Panc1 (cell line): ENCODE data around the gene MYEOV. TPM values are rescaled to one million over a fixed set of nuclear protein-coding genes. Genes with fewer than 3 reads are reported as not detected.

ENCODE experiments used
- ATAC-seq: fragments of 200-7000 bp; cut with Tn5 transposase; 2 replicates; pipeline ENCODE4 v1.9.1; 2020; ENCODE audit warnings: mild to moderate bottlenecking, moderate library complexity
- BruUV-seq: library from RNA; stranded (reverse); fragments of 400-500 nt; replicated peaks from 2 replicates; lab custom pipeline; 2021; lab: Mats Ljungman, UMichigan
- CTCF ChIA-PET: fragments of 300-600 bp; sonication (Branson Sonifier 250); formaldehyde crosslinking; loops from one replicate; lab custom pipeline; 2022; ENCODE audit warnings: antibody characterized with exemption; lab: Charles Lee
- POLR2A ChIA-PET: fragments of 300-600 bp; sonication (Branson Sonifier 250); formaldehyde crosslinking; loops from one replicate; lab custom pipeline; 2022; ENCODE audit warnings: antibody characterized with exemption; lab: Charles Lee
- DNase-seq: peaks from one replicate; pipeline ENCODE4 v3.0.0-alpha.2; 2010; ENCODE audit warnings: low read depth, low spot score
- H3K27ac ChIP-seq: 2 replicates; pipeline ENCODE4 v1.5.1; 2011; ENCODE audit warnings: mild to moderate bottlenecking, low read length, inconsistent platforms
- H3K27me3 ChIP-seq: fragments of 200-500 bp; sonication (Bioruptor generic); 2 replicates; pipeline ENCODE4 v1.6.0; 2014; ENCODE audit warnings: low read length, inconsistent platforms; ENCODE audit not compliant: control insufficient read depth, insufficient read depth
- H3K36me3 ChIP-seq: fragments of 200-500 bp; sonication (Bioruptor generic); 2 replicates; pipeline ENCODE4 v1.5.1; 2014; ENCODE audit warnings: inconsistent platforms, mild to moderate bottlenecking, low read length, moderate library complexity; ENCODE audit not compliant: control insufficient read depth, insufficient read depth
- H3K4me1 ChIP-seq: 2 replicates; pipeline ENCODE4 v1.5.1; 2011; ENCODE audit warnings: inconsistent platforms, mild to moderate bottlenecking, low read length, moderate library complexity; ENCODE audit not compliant: control insufficient read depth, insufficient read depth
- H3K4me3 ChIP-seq, 2 experiments: 2 replicates each; pipeline ENCODE4 v1.5.1; 2011 to 2012; ENCODE audit warnings: low read depth in 2 of 2, low read length in 2 of 2, mild to moderate bottlenecking in 2 of 2, inconsistent platforms in 1 of 2, moderate library complexity in 1 of 2
- H3K9me3 ChIP-seq: fragments of 200-500 bp; sonication (Bioruptor generic); 2 replicates; pipeline ENCODE4 v1.5.1; 2014; ENCODE audit warnings: low read depth, mild to moderate bottlenecking, inconsistent platforms, low read length, moderate library complexity; ENCODE audit not compliant: control insufficient read depth, insufficient read depth
- CTCF ChIP-seq: fragments of 450-650 bp; IDR thresholded peaks from 2 replicates; pipeline ENCODE4 v1.5.1; 2017; ENCODE audit warnings: mild to moderate bottlenecking
- POLR2AphosphoS5 ChIP-seq: IDR thresholded peaks from 2 replicates; pipeline ENCODE4 v1.6.1; 2012; ENCODE audit warnings: mild to moderate bottlenecking, low read depth, low read length, moderate library complexity
- REST ChIP-seq, 2 experiments: IDR thresholded peaks; 2 replicates each; pipeline ENCODE4 v1.6.1; 2011 to 2012; ENCODE audit warnings: low read depth in 2 of 2, control low read depth in 1 of 2, low read length in 1 of 2, mild to moderate bottlenecking in 1 of 2, moderate library complexity in 1 of 2; ENCODE audit not compliant: insufficient read depth in 1 of 2
- SIN3A ChIP-seq: IDR thresholded peaks from 2 replicates; pipeline ENCODE4 v1.6.1; 2012; ENCODE audit warnings: low read depth, mild to moderate bottlenecking, low read length, moderate library complexity, borderline replicate concordance; ENCODE audit not compliant: insufficient read depth
- TCF7L2 ChIP-seq: IDR thresholded peaks from 2 replicates; pipeline ENCODE4 v1.6.1; 2011; ENCODE audit warnings: mild to moderate bottlenecking, low read depth, low read length, inconsistent platforms
- in situ Hi-C: cut with HindIII; loops from 2 replicates; pipeline ENCODE4 v1.10.0; 2016; ENCODE audit warnings: low sequenced_read_pairs, low pct_unique_long_range_greater_than_20kb
- intact Hi-C: fragments of 100-400 bp; cut with micrococcal nuclease; formaldehyde crosslinking; loops from one replicate; pipeline ENCODE4 v1.10.0; 2022; ENCODE audit not compliant: unreplicated experiment
- total RNA-seq: library from RNA; stranded (reverse); gene quantifications from one replicate; pipeline ENCODE4 v1.2.1, GENCODE V29; 2021; ENCODE audit not compliant: unreplicated experiment

MYEOV gene
- total RNA-seq, 1 experiment from 2014 or later: 69.8 TPM

GRCh38 chr11:69319255-69320106 is 25.5 kb downstream of the MYEOV start:
- ATAC-seq (no peak), DNase-seq (no peak)
- no peaks in the 10 kb centered on the region for H3K9me3 ChIP-seq
- ChIA-PET POLR2A (no interaction called here), CTCF (no interaction called here)
- in situ Hi-C loops (no loop called here), intact Hi-C loops (no loop called here)
- no peaks in the 10 kb centered on the region for H3K36me3 ChIP-seq
- no TSS peak for BruUV-seq
- H3K27me3 ChIP-seq: no peaks in the 10 kb centered on the region
- TF ChIP-seq SIN3A (no peak), CTCF (no peak), TCF7L2 (no peak), POLR2AphosphoS5 (no peak), REST (IDR thresholded peaks at IDR 0.05; ENCODE audit: insufficient read depth in 1 of 2, low read depth in 2 of 2, low read length in 1 of 2) (no peak)
- no peak overlapping the region for H3K27ac ChIP-seq
- H3K4me3 ChIP-seq: no peak overlapping the region
- H3K4me1 ChIP-seq: peaks cover 16% of the 10 kb centered on the region

- no peaks in the 10 kb centered on the region for H3K9me3 ChIP-seq
- ATAC-seq (no peak), DNase-seq (no peak)
- no peaks in the 10 kb centered on the region for H3K36me3 ChIP-seq
- ChIA-PET CTCF (no interaction called here), POLR2A (no interaction called here)
- H3K27me3 ChIP-seq: no peaks in the 10 kb centered on the region
- no TSS peak for BruUV-seq
- TF ChIP-seq CTCF: no peak
- no peak for TF ChIP-seq POLR2AphosphoS5
- no peak for TF ChIP-seq TCF7L2
- TF ChIP-seq REST (IDR thresholded peaks at IDR 0.05; ENCODE audit: insufficient read depth in 1 of 2, low read depth in 2 of 2, low read length in 1 of 2): no peak
- TF ChIP-seq SIN3A: no peak
- in situ Hi-C loops (no loop called here), intact Hi-C loops (no loop called here)
- H3K4me3 ChIP-seq: no peak overlapping the region
- peaks cover 16% of the 10 kb centered on the region for H3K4me1 ChIP-seq
- peak overlapping the region; percentile 34; the same call in 1 of the 2 replicates for H3K27ac ChIP-seq
Measured at GRCh38 chr11:69320326-69320725, 26.4 kb downstream of the MYEOV start.
